Measurements from ENCODE around the gene ZNF267.

DNA sequence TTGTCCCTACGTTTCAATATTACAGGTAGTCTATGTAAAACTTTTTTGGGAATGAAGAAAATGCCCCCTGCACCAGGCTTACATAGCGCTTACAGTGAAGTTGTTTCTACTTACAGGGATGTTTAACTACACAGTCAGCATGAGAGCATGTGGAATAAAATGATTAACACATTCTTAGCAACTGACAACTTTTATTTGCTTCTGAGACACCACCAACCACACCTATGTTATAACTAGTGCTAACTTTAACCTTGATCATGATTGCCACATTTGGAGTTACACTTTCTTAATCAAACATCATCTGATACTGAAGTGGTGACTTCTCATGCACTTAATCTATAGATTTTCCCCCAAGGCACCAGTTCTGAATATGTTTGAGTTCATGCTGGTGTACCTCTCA lies 20.3 kb upstream of the ZNF267 start:
- TF ChIP-seq POLR2A (IDR thresholded peaks at IDR 0.05) (no peak), CTCF (IDR thresholded peaks at IDR 0.05) (no peak)

All from body of pancreas (tissue), 4 donors.